Caco-2 (cell line): Measurements from ENCODE around the gene NLE1. TPM values are rescaled to one million over a fixed set of nuclear protein-coding genes. Genes with fewer than 3 reads are reported as not detected.

Experiments
- BruUV-seq: library from RNA; stranded (reverse); fragments of 400-500 nt; replicated peaks from 2 replicates; lab custom pipeline; 2021; lab: Mats Ljungman, UMichigan
- CTCF ChIA-PET: fragments of 300-600 bp; sonication (Branson Sonifier 250); formaldehyde crosslinking; loops from one replicate; lab custom pipeline; 2022; ENCODE audit warnings: antibody characterized with exemption; lab: Charles Lee
- POLR2A ChIA-PET: fragments of 300-600 bp; sonication (Branson Sonifier 250); formaldehyde crosslinking; loops from one replicate; lab custom pipeline; 2022; ENCODE audit warnings: antibody characterized with exemption; lab: Charles Lee
- DNase-seq, 2 experiments: peaks; one replicate each; pipeline versions ENCODE4 v3.0.0 to v3.0.0-alpha.2; 2020 to 2022
- H3K27me3 ChIP-seq: replicated peaks from 2 replicates; pipeline ENCODE4 v1.6.0; 2011; ENCODE audit warnings: low read length; ENCODE audit not compliant: control insufficient read depth, insufficient read depth
- H3K36me3 ChIP-seq: 2 replicates; pipeline ENCODE4 v1.5.1; 2011; ENCODE audit warnings: low read length; ENCODE audit not compliant: control insufficient read depth, insufficient read depth
- H3K4me1 ChIP-seq: fragments of 250-450 bp; sonication (Bioruptor Pico); 2 replicates; pipeline ENCODE4 v1.5.1; 2020; ENCODE audit warnings: mild to moderate bottlenecking
- H3K4me3 ChIP-seq: 2 replicates; pipeline ENCODE4 v1.5.1; 2011; ENCODE audit warnings: low read depth, mild to moderate bottlenecking, control low read depth, low read length
- H3K9me3 ChIP-seq: fragments of 250-450 bp; sonication (Bioruptor Pico); 2 replicates; pipeline ENCODE4 v1.5.1; 2020; ENCODE audit warnings: mild to moderate bottlenecking, moderate library complexity
- H3K27ac Mint-ChIP-seq: one replicate; pipeline ENCODE4 v1.8.0; 2022; ENCODE audit warnings: mixed read lengths; ENCODE audit not compliant: unreplicated experiment
- H3K27me3 Mint-ChIP-seq: one replicate; pipeline ENCODE4 v1.8.0; 2022; ENCODE audit warnings: mixed read lengths; ENCODE audit not compliant: insufficient read depth, unreplicated experiment
- H3K36me3 Mint-ChIP-seq: one replicate; pipeline ENCODE4 v1.8.0; 2022; ENCODE audit warnings: mild to moderate bottlenecking, mixed read lengths; ENCODE audit not compliant: insufficient read depth, unreplicated experiment
- H3K4me1 Mint-ChIP-seq: one replicate; pipeline ENCODE4 v1.8.0; 2022; ENCODE audit warnings: low read depth, mixed read lengths; ENCODE audit not compliant: unreplicated experiment
- H3K4me3 Mint-ChIP-seq: one replicate; pipeline ENCODE4 v1.8.0; 2022; ENCODE audit warnings: mild to moderate bottlenecking, moderate library complexity, mixed read lengths; ENCODE audit not compliant: unreplicated experiment
- H3K9me3 Mint-ChIP-seq: one replicate; pipeline ENCODE4 v1.8.0; 2022; ENCODE audit warnings: mixed read lengths; ENCODE audit not compliant: unreplicated experiment
- CTCF ChIP-seq, 2 experiments: fragments of 200-600 bp in 1 of 2; IDR thresholded peaks; 1 replicate in 1 of 2; 2 replicates in 1 of 2; pipeline versions ENCODE4 v1.5.1 to v1.8.0; 2011 to 2022; ENCODE audit warnings: antibody characterized with exemption in 1 of 2, control low read depth in 1 of 2, inconsistent platforms in 1 of 2, low read depth in 1 of 2, low read length in 1 of 2, mild to moderate bottlenecking in 1 of 2, moderate library complexity in 1 of 2; ENCODE audit not compliant: insufficient read depth in 1 of 2, severe bottlenecking in 1 of 2, unreplicated experiment in 1 of 2
- intact Hi-C: fragments of 100-400 bp; cut with micrococcal nuclease; formaldehyde crosslinking; loops from one replicate; pipeline ENCODE4 v1.10.0; 2022; ENCODE audit not compliant: unreplicated experiment
- total RNA-seq: library from RNA; stranded (reverse); gene quantifications from 2 replicates; pipeline ENCODE4 v1.2.3, GENCODE V29; 2022

The NLE1 gene
- total RNA-seq, 1 experiment from 2014 or later: 24.8 TPM

DNA sequence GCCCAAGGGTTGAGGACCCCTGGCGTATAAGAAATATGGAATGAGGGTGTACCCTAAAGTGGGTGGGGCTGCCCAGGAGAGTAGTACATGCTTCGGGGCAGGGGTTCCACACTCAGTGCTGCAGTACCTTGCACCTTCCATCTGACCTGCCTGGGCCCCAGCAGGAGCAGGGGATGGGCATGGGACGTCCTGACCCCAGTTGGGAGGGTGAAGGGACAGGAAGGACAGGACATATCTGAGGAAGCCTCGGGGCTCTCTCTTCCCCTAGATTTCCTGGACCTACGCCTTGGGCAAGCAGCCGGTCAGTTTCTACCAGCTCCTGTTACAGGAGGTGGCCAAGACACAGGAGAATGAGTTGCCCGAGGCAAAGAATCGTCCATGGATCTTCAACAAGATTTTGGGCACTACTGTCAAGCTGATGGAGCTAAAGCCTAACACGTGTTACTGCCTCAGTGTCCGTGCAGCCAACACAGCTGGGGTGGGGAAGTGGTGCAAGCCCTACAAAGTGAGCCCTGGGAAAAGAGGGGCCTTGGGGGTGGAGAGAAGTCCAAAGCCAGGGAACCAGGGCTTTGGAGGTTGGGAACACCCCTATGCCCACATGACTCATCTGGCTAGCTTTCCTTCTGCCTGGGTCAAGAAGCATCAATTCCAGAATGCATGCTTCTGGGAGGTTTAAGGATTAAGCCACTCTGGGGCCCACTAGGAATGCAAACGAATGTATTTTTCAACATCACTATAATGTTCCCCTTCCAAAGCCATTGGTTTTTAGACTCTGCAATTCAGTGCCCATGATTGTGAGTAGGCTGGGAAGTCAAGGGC lies 12.7 kb downstream of the NLE1 start:
- Histone ChIP-seq H3K36me3 (peaks cover 2% of the 10 kb centered on the region), H3K27me3 (no peaks in the 10 kb centered on the region), H3K4me1 (no peaks in the 10 kb centered on the region), H3K9me3 (no peaks in the 10 kb centered on the region), H3K4me3 (no peak overlapping the region)
- H3K4me1 Mint-ChIP-seq: no peaks in the 10 kb centered on the region
- no peak for TF ChIP-seq CTCF (IDR thresholded peaks at IDR 0.05; ENCODE audit: insufficient read depth in 1 of 2, low read depth in 1 of 2, low read length in 1 of 2, severe bottlenecking in 1 of 2, unreplicated experiment in 1 of 2)
- ChIA-PET POLR2A (interaction anchor here (0.6 kb wide), 2 partner anchors 14 to 263 kb away, joined by 3 to 4 read pairs; no protein-coding TSS in a partner anchor), CTCF (interaction anchor here (1.0 to 1.1 kb wide), 2 partner anchors 9 to 10 kb away, joined by 3 to 4 read pairs; no protein-coding TSS in a partner anchor)
- no peak for DNase-seq
- no TSS peak for BruUV-seq
- intact Hi-C loops: no loop called here
- no peaks in the 10 kb centered on the region for H3K9me3 Mint-ChIP-seq
- H3K27ac Mint-ChIP-seq: no peak overlapping the region
- H3K4me3 Mint-ChIP-seq: no peak overlapping the region
- H3K36me3 Mint-ChIP-seq: peaks cover 26% of the 10 kb centered on the region
- H3K27me3 Mint-ChIP-seq: no peaks in the 10 kb centered on the region

GRCh38 chr17:35127751-35128514 lies 14.2 kb downstream of the NLE1 start:
- ChIA-PET POLR2A (no interaction called here), CTCF (interaction anchor here (0.6 kb wide), 1 partner anchor 11 kb away, joined by 3 read pairs; no protein-coding TSS in a partner anchor)
- H3K27me3 ChIP-seq: no peaks in the 10 kb centered on the region
- no peaks in the 10 kb centered on the region for H3K4me1 Mint-ChIP-seq
- BruUV-seq: no TSS peak
- no peaks in the 10 kb centered on the region for H3K9me3 ChIP-seq
- intact Hi-C loops: no loop called here
- no peak overlapping the region for H3K4me3 ChIP-seq
- peaks cover 11% of the 10 kb centered on the region for H3K36me3 Mint-ChIP-seq
- TF ChIP-seq CTCF (IDR thresholded peaks at IDR 0.05; ENCODE audit: insufficient read depth in 1 of 2, low read depth in 1 of 2, low read length in 1 of 2, severe bottlenecking in 1 of 2, unreplicated experiment in 1 of 2): no peak
- H3K4me1 ChIP-seq: no peaks in the 10 kb centered on the region
- H3K27me3 Mint-ChIP-seq: no peaks in the 10 kb centered on the region
- no peak overlapping the region for H3K27ac Mint-ChIP-seq
- no peak for DNase-seq
- peaks cover under 1% of the 10 kb centered on the region for H3K36me3 ChIP-seq
- H3K9me3 Mint-ChIP-seq: no peaks in the 10 kb centered on the region
- no peak overlapping the region for H3K4me3 Mint-ChIP-seq

- H3K27me3 Mint-ChIP-seq: no peaks in the 10 kb centered on the region
- H3K4me1 Mint-ChIP-seq: no peaks in the 10 kb centered on the region
- ChIA-PET CTCF (no interaction called here), POLR2A (no interaction called here)
- no peak within 1 kb of the TSS for H3K27ac Mint-ChIP-seq
- no peaks in the 10 kb centered on the region for H3K9me3 Mint-ChIP-seq
- Histone ChIP-seq H3K9me3 (no peaks in the 10 kb centered on the region), H3K4me3 (no peak within 1 kb of the TSS), H3K27me3 (no peaks in the 10 kb centered on the region), H3K4me1 (peaks cover 5% of the 10 kb centered on the region), H3K36me3 (0 out of 2 replicates have a peak, but pooled peaks cover 1% of the 10 kb centered on the region)
- H3K36me3 Mint-ChIP-seq: peaks cover under 1% of the 10 kb centered on the region
- H3K4me3 Mint-ChIP-seq: no peak within 1 kb of the TSS
- DNase-seq: no peak
- intact Hi-C loops: no loop called here
- no TSS peak for BruUV-seq
- TF ChIP-seq CTCF (IDR thresholded peaks at IDR 0.05; ENCODE audit: insufficient read depth in 1 of 2, low read depth in 1 of 2, low read length in 1 of 2, severe bottlenecking in 1 of 2, unreplicated experiment in 1 of 2): no peak
Measured at GRCh38 chr17:35121315-35121714, 20.8 kb downstream of the NLE1 start, which contains the start of gene FNDC8. TSS of gene FNDC8 (plus strand) at chr17:35121615. CDS start at chr17:35121694, 79 bp downstream.
